Upper lobe of right lung (tissue), 1 donor: Measurements from ENCODE around the gene UNC5B. TPM values are rescaled to one million over a fixed set of nuclear protein-coding genes. Genes with fewer than 3 reads are reported as not detected.

Experiments
- ATAC-seq: fragments of 200-7000 bp; cut with Tn5 transposase; one replicate; pipeline ENCODE4 v1.9.1; 2020; ENCODE audit warnings: mild to moderate bottlenecking, moderate library complexity
- DNase-seq: peaks from one replicate; pipeline ENCODE4 v3.0.0-alpha.2; 2020
- H3K27ac ChIP-seq: fragments of 200-600 bp; one replicate; pipeline ENCODE4 v1.8.0; 2022
- H3K27me3 ChIP-seq: fragments of 200-600 bp; one replicate; pipeline ENCODE4 v1.8.0; 2022; ENCODE audit warnings: mild to moderate bottlenecking
- H3K36me3 ChIP-seq: fragments of 200-600 bp; one replicate; pipeline ENCODE4 v1.8.0; 2022
- H3K4me1 ChIP-seq: fragments of 200-600 bp; one replicate; pipeline ENCODE4 v1.8.0; 2022
- H3K4me3 ChIP-seq: fragments of 200-600 bp; one replicate; pipeline ENCODE4 v1.8.0; 2022; ENCODE audit warnings: mild to moderate bottlenecking
- H3K9me3 ChIP-seq: fragments of 200-600 bp; one replicate; pipeline ENCODE4 v1.8.0; 2022
- intact Hi-C: fragments of 100-400 bp; cut with DNase I; formaldehyde crosslinking; loops from one replicate; pipeline ENCODE4 v1.11.0; 2022
- total RNA-seq: library from RNA; stranded (reverse); fragmentation: NEBNext Ultra II Directional; extraction: Animal tissue kit (Norgen Biotek cat#: 25700); gene quantifications from one replicate; pipeline ENCODE4 v1.2.1, GENCODE V29; 2021
- TF ChIP-seq, protein P1 (sequence below): fragments of 200-600 bp; IDR thresholded peaks from one replicate; pipeline ENCODE4 v1.8.0; 2022; ENCODE audit warnings: antibody characterized with exemption
- donor health status: DM: no; HTN: yes; CAD: no; lungs with severe emphysema.

UNC5B gene
- total RNA-seq, 1 donor from 2014 or later, result 16.0 TPM

DNA sequence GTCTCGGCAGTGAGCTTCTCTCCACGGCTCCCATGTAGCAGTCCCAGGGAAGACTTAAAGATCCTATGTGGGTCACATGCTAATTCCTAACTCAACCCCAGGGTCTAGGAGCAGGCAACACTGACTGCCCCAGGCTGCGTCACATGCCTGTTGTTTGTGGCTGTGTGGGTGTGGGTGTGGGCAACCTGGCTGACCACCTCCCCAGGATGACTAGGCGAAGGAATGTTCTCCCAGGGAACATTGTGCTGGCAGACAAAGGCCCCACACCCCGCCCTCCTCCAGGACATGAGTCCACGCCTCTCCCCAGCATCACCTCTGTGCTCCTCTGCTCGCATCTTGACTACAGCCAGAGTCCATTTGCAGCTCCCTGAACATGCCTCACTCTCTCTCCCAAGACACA, 137.0 kb downstream of the UNC5B start:
- Histone ChIP-seq H3K4me1 (peaks cover 2% of the 10 kb centered on the region), H3K4me3 (no peak overlapping the region), H3K36me3 (peaks cover 8% of the 10 kb centered on the region), H3K27me3 (no peaks in the 10 kb centered on the region), H3K9me3 (no peaks in the 10 kb centered on the region), H3K27ac (no peak overlapping the region)
- no peak for ATAC-seq
- TF ChIP-seq, protein P1, sequence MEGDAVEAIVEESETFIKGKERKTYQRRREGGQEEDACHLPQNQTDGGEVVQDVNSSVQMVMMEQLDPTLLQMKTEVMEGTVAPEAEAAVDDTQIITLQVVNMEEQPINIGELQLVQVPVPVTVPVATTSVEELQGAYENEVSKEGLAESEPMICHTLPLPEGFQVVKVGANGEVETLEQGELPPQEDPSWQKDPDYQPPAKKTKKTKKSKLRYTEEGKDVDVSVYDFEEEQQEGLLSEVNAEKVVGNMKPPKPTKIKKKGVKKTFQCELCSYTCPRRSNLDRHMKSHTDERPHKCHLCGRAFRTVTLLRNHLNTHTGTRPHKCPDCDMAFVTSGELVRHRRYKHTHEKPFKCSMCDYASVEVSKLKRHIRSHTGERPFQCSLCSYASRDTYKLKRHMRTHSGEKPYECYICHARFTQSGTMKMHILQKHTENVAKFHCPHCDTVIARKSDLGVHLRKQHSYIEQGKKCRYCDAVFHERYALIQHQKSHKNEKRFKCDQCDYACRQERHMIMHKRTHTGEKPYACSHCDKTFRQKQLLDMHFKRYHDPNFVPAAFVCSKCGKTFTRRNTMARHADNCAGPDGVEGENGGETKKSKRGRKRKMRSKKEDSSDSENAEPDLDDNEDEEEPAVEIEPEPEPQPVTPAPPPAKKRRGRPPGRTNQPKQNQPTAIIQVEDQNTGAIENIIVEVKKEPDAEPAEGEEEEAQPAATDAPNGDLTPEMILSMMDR, result no peak
- no peak for DNase-seq
- intact Hi-C loops, result no loop called here

GRCh38 chr10:71351087-71351486, 138.7 kb downstream of the UNC5B start:
- ATAC-seq (no peak), DNase-seq (no peak)
- intact Hi-C loops, result no loop called here
- Histone ChIP-seq H3K4me1 (no peaks in the 10 kb centered on the region), H3K4me3 (no peak overlapping the region), H3K9me3 (no peaks in the 10 kb centered on the region), H3K27me3 (no peaks in the 10 kb centered on the region), H3K36me3 (peaks cover 16% of the 10 kb centered on the region), H3K27ac (no peak overlapping the region)
- TF ChIP-seq, protein P1, result no peak

GRCh38 chr10:71351628-71352319, 139.4 kb downstream of the UNC5B start:
- ATAC-seq (peak; percentile 67), DNase-seq (no peak)
- Histone ChIP-seq H3K9me3 (no peaks in the 10 kb centered on the region), H3K4me1 (no peaks in the 10 kb centered on the region), H3K36me3 (peaks cover 21% of the 10 kb centered on the region), H3K4me3 (no peak overlapping the region), H3K27ac (no peak overlapping the region), H3K27me3 (no peaks in the 10 kb centered on the region)
- TF ChIP-seq, protein P1, result no peak
- intact Hi-C loops, result no loop called here

Other genes with a start within 250 kb of the UNC5B start
- gene SLC29A3, start 106.7 kb downstream of the UNC5B start, total RNA-seq, result 14.8 TPM
- 10.9 TPM for gene CDH23, start 184.3 kb downstream of the UNC5B start, total RNA-seq